Astrocyte (in vitro differentiated cells and primary cell): ENCODE data around the gene PODXL. TPM values are rescaled to one million over a fixed set of nuclear protein-coding genes. Genes with fewer than 3 reads are reported as not detected.
A peak's percentile ranks its signal among the peaks of the same experiment; 100 is the strongest.

Experiments used
- DNase-seq: peaks from one replicate; pipeline ENCODE4 v3.0.0-alpha.2; 2010; ENCODE audit warnings: low read depth
- FAIRE-seq: peaks from 2 replicates; lab custom pipeline; 2011; peaks lifted over from hg19 to GRCh38; lab: Jason Lieb, UNC
- H2AFZ ChIP-seq: 2 replicates; pipeline ENCODE4 v1.6.0; 2012; ENCODE audit warnings: low read depth, low read length, inconsistent platforms
- H3K27ac ChIP-seq: 2 replicates; pipeline ENCODE4 v1.5.1; 2011; ENCODE audit warnings: low read depth, low read length, inconsistent platforms
- H3K27me3 ChIP-seq: 2 replicates; pipeline ENCODE4 v1.6.0; 2011; ENCODE audit warnings: low read length, inconsistent platforms; ENCODE audit not compliant: insufficient read depth
- H3K36me3 ChIP-seq: 2 replicates; pipeline ENCODE4 v1.5.1; 2011; ENCODE audit warnings: low read length, inconsistent platforms; ENCODE audit not compliant: insufficient read depth
- H3K4me1 ChIP-seq: 2 replicates; pipeline ENCODE4 v1.5.1; 2011; ENCODE audit warnings: low read length, inconsistent platforms; ENCODE audit not compliant: insufficient read depth
- H3K4me2 ChIP-seq: 2 replicates; pipeline ENCODE4 v1.6.0; 2012; ENCODE audit warnings: low read length, inconsistent platforms
- H3K4me3 ChIP-seq: 2 replicates; pipeline ENCODE4 v1.5.1; 2011; ENCODE audit warnings: low read depth, mild to moderate bottlenecking, low read length, inconsistent platforms; ENCODE audit not compliant: insufficient read depth
- H3K79me2 ChIP-seq: 2 replicates; pipeline ENCODE4 v1.6.0; 2012; ENCODE audit warnings: mild to moderate bottlenecking, low read length, inconsistent platforms; ENCODE audit not compliant: insufficient read depth
- H3K9ac ChIP-seq: 2 replicates; pipeline ENCODE4 v1.6.0; 2012; ENCODE audit warnings: mild to moderate bottlenecking, low read length, inconsistent platforms
- H3K9me3 ChIP-seq: 2 replicates; pipeline ENCODE4 v1.5.1; 2012; ENCODE audit warnings: low read depth, mild to moderate bottlenecking, low read length, inconsistent platforms; ENCODE audit not compliant: insufficient read depth
- H4K20me1 ChIP-seq: 2 replicates; pipeline ENCODE4 v1.6.0; 2012; ENCODE audit warnings: low read length, inconsistent platforms; ENCODE audit not compliant: insufficient read depth
- H3K27ac Mint-ChIP-seq: one replicate; pipeline ENCODE4 v1.8.0; 2021; ENCODE audit warnings: mild to moderate bottlenecking, mixed read lengths; ENCODE audit not compliant: unreplicated experiment
- H3K27me3 Mint-ChIP-seq: one replicate; pipeline ENCODE4 v1.8.0; 2021; ENCODE audit warnings: low read depth, mixed read lengths; ENCODE audit not compliant: unreplicated experiment
- H3K36me3 Mint-ChIP-seq: one replicate; pipeline ENCODE4 v1.8.0; 2021; ENCODE audit warnings: low read depth, mixed read lengths; ENCODE audit not compliant: unreplicated experiment
- H3K4me1 Mint-ChIP-seq: one replicate; pipeline ENCODE4 v1.8.0; 2021; ENCODE audit warnings: low read depth, mixed read lengths; ENCODE audit not compliant: unreplicated experiment
- H3K4me3 Mint-ChIP-seq: one replicate; pipeline ENCODE4 v1.8.0; 2021; ENCODE audit warnings: mild to moderate bottlenecking, moderate library complexity, mixed read lengths; ENCODE audit not compliant: unreplicated experiment
- H3K9me3 Mint-ChIP-seq: one replicate; pipeline ENCODE4 v1.8.0; 2021; ENCODE audit warnings: mild to moderate bottlenecking, mixed read lengths; ENCODE audit not compliant: unreplicated experiment
- CTCF ChIP-seq: IDR thresholded peaks from 2 replicates; pipeline ENCODE4 v1.5.1; 2011; ENCODE audit warnings: low read depth, mild to moderate bottlenecking, inconsistent platforms, low read length, moderate library complexity; ENCODE audit not compliant: insufficient read depth
- EZH2 ChIP-seq: IDR thresholded peaks from 2 replicates; pipeline ENCODE4 v1.6.1; 2012; ENCODE audit warnings: mild to moderate bottlenecking, low read length, inconsistent platforms; ENCODE audit not compliant: insufficient read depth
- total RNA-seq: library from RNA; stranded (reverse); gene quantifications from 2 replicates; pipeline ENCODE4 v1.2.1, GENCODE V29; 2021

PODXL gene
- total RNA-seq, 1 donor from 2014 or later = 47.1 TPM

- Histone ChIP-seq H4K20me1 (peaks cover 16% of the 10 kb centered on the region), H3K4me1 (peaks cover 21% of the 10 kb centered on the region), H3K9me3 (no peaks in the 10 kb centered on the region), H3K27me3 (no peaks in the 10 kb centered on the region), H3K9ac (no peak overlapping the region), H3K79me2 (no peaks in the 10 kb centered on the region), H2AFZ (no peak overlapping the region), H3K36me3 (peaks cover 6% of the 10 kb centered on the region), H3K4me3 (no peak overlapping the region), H3K27ac (no peak overlapping the region), H3K4me2 (no peak overlapping the region)
- Mint-ChIP-seq H3K27me3 (no peaks in the 10 kb centered on the region), H3K36me3 (peaks cover 11% of the 10 kb centered on the region), H3K4me3 (no peak overlapping the region), H3K27ac (peak overlapping the region; percentile 87), H3K4me1 (peaks cover 44% of the 10 kb centered on the region), H3K9me3 (no peaks in the 10 kb centered on the region)
- DNase-seq = peak; percentile 81
- TF ChIP-seq CTCF (no peak), EZH2 (no peak)
- no peak for FAIRE-seq
Measured at GRCh38 chr7:131501422-131501821, 55.0 kb downstream of the PODXL start.

- Histone ChIP-seq H3K27me3 (no peaks in the 10 kb centered on the region), H3K4me1 (peaks cover 21% of the 10 kb centered on the region), H3K36me3 (peaks cover 6% of the 10 kb centered on the region), H4K20me1 (peaks cover 16% of the 10 kb centered on the region), H2AFZ (no peak overlapping the region), H3K4me3 (no peak overlapping the region), H3K9ac (no peak overlapping the region), H3K27ac (no peak overlapping the region), H3K9me3 (no peaks in the 10 kb centered on the region), H3K4me2 (no peak overlapping the region), H3K79me2 (no peaks in the 10 kb centered on the region)
- Mint-ChIP-seq H3K36me3 (peaks cover 11% of the 10 kb centered on the region), H3K27ac (peak overlapping the region; percentile 87), H3K27me3 (no peaks in the 10 kb centered on the region), H3K4me1 (peaks cover 44% of the 10 kb centered on the region), H3K9me3 (no peaks in the 10 kb centered on the region), H3K4me3 (no peak overlapping the region)
- DNase-seq (no peak), FAIRE-seq (no peak)
- TF ChIP-seq EZH2 (no peak), CTCF (no peak)
Measured at GRCh38 chr7:131500357-131500756, 56.1 kb downstream of the PODXL start.

- FAIRE-seq = no peak
- H3K4me3 Mint-ChIP-seq = no peak overlapping the region
Measured at GRCh38 chr7:131499801-131500200, 56.6 kb downstream of the PODXL start.

More at GRCh38 chr7:131499801-131500200, 56.6 kb downstream of the PODXL start:
- Mint-ChIP-seq H3K27ac (no peak overlapping the region), H3K9me3 (no peaks in the 10 kb centered on the region), H3K27me3 (no peaks in the 10 kb centered on the region), H3K36me3 (peaks cover 9% of the 10 kb centered on the region), H3K4me1 (peaks cover 42% of the 10 kb centered on the region)
- Histone ChIP-seq H3K4me2 (no peak overlapping the region), H3K27ac (no peak overlapping the region), H4K20me1 (peaks cover 16% of the 10 kb centered on the region), H3K4me1 (peaks cover 21% of the 10 kb centered on the region), H3K27me3 (no peaks in the 10 kb centered on the region), H3K4me3 (no peak overlapping the region), H3K36me3 (peaks cover 6% of the 10 kb centered on the region), H3K9me3 (no peaks in the 10 kb centered on the region), H3K79me2 (no peaks in the 10 kb centered on the region), H2AFZ (no peak overlapping the region), H3K9ac (no peak overlapping the region)
- TF ChIP-seq CTCF (no peak), EZH2 (no peak)
- no peak for DNase-seq
